Dedifferentiated amniotic fluid mesenchymal stem cell (primary cell): Measurements from ENCODE around the gene RNF39.
"Not testable (repeated sequence)": the region's sequence is repeated elsewhere in the genome, so short reads cannot be mapped to it uniquely, and the experiment has no call there.

Source experiments
- DNase-seq: peaks from one replicate; pipeline ENCODE4 v3.0.0-alpha.2; 2016; ENCODE audit errors: extremely low spot score

RNF39 gene

DNA sequence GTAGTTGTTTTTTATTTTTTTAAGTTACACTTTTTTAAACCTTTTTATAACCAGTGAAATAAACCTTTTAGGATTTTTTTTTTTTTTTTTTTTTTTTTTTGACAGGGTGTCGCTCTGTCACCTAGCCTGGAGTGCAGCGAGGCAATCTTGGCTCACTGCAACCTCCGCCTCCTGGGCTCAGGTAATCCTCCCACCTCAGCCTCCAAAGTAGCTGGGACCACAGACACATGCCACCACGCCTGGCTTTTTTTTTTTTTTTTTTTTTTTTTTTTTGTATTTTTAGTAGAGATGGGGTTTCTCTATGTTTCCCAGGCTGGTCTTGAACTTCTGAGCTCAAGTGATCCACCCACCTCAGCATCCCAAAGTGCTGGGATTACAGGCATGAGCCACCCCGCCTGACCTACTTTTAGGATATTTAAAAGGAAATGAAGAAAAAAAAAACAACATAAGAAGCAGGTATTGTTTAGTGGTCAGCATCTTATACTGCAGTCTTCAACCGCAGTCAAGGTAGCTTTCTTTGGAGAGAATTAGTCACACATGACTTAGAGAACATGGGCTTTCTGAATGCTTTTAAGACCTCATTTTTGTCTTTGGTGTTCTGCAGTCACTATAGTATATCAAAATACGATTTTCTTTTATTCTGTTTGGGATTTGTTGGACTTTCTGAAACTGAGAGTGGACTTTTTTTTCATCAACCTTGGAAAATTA, 12.9 kb downstream of the RNF39 start:
- no peak for DNase-seq

DNA sequence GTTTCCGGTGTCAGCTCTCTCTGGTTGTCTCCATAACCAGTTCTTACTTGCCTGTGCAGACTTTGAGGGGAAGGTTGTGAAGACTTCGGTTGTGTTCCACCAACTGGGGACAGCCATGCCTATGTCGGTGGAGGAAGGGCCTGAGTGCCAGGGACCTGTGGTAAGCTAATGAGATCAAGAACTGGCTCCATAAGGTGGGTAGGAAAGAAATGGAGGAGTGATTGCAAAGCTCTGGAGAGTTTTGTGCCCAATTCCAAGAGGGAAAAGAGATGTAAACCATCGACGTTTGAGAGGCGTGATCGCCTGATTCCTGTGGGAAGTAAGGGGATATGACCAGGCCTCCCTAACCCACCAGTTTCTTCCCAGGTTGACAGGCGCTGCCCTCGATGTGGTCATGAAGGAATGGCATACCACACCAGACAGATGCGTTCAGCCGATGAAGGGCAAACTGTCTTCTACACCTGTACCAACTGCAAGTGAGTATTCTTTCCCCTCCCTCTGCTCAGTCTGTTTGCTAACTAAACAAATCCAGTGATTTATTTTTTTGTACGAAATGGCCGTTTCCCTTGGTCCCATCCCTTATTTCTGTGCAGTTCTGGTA, 13.6 kb downstream of the RNF39 start:
- no peak for DNase-seq

DNA sequence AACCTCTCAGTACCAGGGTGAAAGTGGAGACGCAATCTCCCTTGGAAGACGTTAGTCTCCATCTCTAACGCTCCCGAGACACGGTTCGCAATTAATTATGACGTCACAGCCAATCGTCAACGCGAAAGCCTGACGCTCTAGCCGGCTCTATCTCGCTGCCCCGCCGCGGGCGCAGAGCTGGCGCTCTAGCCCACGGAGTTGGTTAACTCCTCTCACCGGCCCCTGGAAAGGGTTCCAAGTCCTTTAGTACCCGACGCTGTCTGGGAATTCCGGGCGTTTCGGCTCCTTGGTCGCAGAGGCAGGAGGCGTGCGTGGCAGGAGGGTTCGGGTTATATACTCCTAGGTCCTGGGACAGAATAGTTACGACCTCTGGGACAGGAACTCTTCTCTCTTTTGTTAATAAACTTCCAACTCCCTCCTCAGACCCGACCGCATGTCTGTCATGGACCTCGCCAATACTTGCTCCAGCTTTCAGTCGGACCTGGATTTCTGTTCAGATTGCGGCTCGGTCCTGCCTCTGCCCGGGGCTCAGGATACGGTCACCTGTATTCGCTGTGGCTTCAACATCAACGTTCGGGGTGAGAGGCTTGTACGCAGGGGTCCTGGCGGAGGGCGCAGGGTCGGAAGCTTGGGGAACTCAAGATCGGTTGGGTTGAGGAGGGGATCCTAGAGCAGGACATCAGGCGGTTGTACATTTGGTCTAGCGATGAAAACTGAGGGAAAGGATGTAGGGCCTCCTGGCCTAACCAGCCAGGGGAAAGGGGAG, 14.3 kb downstream of the RNF39 start, which contains the start of gene POLR1H:
POLR1H (plus strand) TSS at position 174 of the 766 bp plus-strand sequence; CDS start at position 434, 260 bp downstream.
- DNase-seq = peak; percentile 98

DNA sequence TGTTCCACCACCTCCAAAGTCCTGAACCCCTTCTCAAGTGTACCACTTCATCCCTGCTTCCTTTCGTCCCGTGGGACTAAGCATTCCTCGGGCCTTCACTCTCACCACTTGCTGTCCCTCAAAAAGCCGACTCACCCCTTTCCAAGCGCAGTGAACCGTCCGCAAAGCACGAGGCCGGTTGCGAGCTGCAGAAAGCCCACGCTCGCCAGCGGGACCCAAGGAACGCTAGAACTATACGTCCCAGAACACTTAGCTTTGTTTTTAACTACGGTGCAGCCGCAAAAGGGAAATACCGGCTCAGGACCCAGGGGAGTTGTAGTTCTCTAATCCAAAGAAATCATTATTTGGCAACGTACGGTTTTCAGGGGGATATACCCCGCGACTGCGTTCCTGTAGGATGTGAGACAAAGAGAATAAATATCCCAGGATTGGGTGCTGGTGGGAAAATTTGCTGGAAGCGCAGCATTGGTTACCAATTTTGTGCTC, 14.9 kb downstream of the RNF39 start:
- no peak for DNase-seq

DNA sequence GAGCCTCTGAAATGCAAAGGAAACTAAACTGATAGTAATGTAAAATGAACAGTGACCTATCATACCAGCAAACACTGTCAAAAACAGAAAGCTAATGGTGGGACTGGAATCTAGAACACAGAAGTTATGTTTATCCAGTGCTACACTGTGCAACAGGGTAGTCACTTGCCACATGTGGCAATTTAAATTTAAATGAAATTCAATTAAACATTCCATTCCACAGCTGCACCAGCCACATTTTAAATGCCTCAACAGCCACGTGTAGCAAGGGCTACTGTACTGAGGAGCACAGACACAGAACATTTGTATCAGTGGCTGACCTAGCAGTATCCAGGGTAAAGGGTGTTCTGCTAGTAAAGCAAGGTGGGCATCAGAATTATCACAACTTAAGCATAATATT, 20.1 kb downstream of the RNF39 start:
- DNase-seq = no peak

DNA sequence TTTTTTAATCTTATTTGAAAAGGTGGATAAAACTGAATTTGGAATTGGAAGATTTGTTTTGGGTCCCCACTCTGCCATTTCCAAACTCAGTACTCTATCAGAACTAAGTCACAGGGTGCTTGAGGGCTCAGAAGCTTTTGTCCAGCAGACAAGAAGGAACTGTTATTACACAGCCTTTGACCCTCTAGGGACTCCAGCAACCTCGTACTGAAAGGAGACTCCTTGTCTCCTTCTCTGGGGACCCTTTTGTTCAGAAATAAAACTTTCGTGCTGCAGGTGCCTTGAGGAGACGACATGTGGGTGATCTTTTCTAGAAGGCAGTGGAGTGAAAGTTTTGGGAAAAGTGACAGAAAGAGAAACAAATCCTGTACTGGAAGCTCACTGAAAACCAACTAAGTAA, 21.9 kb downstream of the RNF39 start:
- DNase-seq = no peak

DNA sequence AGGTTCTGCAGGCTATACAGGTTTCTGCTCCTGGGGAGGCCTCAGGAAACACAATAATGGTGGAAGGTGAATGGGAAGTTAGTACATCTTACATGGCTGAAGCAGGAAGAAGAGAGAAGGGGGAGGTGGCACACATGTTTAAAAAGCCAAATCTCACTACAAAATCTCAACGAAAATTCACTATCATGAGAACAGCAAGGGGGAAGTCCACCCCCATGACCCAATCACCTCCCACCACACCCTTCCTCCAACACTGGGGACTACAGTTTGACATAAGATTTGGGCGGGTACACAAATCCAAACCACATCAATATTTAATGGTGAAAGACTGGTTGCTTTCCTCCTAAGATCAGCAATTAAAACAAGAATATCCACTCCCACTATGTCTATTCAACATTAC, 28.3 kb downstream of the RNF39 start:
- no peak for DNase-seq

DNA sequence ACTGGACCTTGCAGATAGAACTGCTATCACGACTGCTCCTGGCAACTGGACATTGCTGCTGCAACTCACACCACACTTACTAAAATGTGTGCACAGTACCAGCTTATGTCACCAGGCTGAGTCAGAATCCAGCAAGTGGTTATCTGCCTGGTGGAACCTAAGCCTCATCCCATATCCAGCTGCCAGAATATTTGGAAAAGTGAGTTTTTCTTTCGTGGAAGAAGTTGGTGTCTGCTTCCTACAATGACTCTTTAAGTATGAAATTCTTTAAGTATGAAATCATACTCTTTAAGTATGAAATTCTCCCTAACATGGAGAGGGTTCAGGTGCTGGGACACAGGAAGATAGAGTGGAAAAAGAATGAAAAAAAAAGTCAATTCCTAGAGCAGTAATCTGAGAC, 30.9 kb downstream of the RNF39 start:
- peak; percentile 60 for DNase-seq

DNA sequence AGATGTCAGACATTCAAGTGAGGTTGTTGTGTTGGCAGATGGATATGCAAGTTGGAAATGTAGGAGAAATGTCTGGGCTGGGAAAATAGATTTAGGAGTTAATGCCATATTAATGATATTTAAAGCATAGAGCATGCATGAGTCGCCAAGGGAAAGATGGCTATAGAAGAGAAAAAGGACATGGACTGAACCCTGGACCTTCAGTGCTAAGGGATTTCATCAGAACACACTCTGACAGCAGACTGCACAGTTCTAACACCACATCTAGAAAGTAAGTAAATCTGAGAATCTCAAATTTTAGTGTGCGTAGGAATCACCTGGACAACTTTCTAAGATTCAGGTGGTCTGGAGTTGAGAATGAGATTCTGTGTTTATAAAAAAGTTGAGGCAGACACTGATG, 31.8 kb downstream of the RNF39 start:
- DNase-seq = no peak

DNA sequence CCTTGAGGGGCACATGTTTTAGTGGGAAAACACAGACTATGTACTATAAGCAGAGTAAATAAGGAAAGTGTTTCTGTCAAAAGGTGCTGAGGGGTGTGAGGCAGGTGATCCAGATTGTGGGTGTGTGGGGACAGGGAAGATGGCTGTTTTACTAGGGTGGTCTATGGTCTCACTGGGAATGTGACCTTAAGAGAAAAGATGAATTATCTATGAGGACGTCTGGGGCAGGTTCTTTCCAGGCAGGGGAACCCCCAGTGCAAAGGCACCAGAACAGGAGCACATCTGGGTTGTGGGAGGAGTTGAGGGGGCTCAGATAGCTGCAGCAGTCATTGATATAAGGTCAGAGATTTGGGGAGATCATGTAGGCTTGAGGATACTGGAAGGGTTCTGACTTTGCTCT, 32.7 kb downstream of the RNF39 start:
- no peak for DNase-seq

DNA sequence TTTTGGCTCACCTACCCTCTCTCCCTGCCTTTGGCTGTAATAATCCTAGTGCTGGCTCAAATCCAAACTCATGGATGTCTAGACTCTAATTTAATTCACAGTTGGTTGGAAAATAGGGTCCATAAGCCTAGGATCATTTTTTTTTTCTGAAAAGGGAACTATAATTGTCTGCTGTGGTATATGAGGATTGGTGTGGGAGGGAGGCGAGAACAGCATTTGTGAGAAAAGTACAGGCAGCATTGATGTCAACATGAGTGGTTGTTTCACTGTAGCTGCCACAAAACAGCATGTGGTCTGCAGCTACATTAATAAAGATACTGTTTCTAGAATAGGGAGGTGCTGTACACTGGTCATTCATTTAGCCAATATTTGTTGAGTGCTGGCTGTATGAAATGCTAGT, 33.1 kb downstream of the RNF39 start:
- no peak for DNase-seq

DNA sequence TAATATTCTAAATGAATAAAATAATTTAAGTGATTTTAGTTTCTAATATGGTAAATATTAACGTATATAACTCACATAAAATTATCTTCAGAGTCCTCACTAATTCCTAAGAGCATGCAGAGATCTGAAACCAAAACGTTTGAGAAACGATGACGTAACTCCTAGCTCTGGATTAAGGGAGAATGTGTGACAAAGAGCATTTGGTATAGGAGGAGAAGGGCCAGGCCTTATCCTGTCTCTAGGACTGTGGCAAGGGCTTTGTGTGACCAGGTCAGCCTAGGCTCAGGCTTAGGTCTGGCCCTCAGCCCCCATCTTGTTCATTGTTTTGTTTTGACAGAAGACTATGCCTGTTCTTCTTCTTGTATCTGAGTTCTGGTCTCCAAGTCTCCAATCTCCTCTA, 33.7 kb downstream of the RNF39 start:
- DNase-seq = no peak

DNA sequence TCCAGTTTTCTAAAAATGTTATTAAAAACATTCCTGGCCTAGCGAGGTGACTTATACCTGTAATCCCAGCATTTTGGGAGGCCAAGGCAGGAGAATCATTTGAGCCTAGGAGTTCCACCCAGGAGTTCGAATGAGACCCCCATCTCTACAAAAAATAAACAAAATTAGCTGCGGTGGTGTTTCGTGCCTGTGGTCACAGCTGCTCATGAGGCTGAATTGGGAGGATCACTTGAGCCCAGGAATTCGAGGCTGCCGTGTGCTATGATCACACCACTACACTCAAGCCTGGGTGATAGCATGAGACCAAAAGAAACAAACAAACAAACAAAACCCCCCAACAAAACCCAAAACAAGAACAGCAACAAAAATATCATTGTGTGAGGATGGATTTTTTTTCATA, 34.3 kb downstream of the RNF39 start:
- no peak for DNase-seq

DNA sequence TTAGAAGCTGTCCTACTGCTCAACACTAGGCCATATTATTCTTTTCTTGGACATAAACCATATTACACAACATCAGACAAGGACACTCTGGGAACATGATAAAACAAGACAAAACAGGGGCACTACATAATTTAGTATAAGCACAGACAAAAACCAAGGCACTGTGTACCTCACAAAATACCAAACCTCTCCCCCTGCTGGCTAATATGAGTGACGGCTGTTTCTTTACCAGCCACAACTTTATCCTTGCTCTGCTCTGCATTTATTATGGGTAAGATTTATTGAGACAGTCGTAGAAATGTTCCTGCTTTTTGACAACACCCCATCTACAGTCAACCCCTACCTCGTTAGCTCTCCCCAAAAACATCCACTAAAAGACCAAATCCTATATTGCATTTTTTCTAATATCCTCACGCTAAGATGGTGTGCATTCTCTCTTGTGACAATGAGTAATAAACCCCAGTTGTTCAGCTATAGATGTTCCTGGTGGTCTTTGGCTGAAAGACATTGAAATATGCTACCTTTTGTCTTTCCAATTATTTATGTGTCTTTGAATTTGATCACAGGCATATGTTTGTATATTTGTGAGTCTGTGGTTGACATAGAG, 38.3 kb downstream of the RNF39 start:
- no peak for DNase-seq

DNA sequence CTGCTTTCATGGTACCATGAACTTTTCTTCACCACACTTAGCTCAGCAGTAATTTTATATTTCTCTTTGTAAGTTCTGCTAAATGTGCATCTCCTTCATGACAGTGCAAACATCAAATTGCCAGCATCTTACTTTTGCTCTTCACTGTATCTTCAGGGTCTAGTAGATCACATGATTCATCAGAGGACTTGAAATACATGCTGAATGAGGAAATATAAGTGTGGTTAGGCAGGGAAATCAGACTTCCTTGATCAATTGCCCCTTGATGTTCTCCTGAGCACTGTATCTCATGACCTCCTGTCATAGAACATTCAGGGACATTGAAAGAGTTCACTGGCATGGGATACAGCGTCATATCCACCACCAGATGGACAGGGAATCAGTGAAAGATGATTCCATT, 39.8 kb downstream of the RNF39 start:
- no peak for DNase-seq

DNA sequence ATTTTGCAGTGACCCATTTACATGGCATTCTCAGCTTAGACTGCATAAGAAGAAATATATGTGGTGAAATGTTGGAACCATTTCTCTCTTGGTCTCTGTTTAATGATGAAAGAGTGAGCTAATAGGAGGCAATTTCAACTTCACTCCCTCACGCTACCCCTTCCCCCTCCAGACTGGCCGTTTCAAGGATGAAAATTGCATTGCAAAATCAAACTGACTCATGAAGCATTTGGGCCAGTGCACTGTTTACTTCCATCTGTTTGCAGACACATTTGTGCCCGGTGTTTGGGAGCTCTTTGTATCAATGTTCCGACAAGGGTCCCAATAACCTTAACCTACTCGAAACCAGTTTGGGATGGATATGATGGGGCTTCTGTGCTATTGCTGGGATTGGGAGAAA, 42.1 kb downstream of the RNF39 start:
- DNase-seq = peak; percentile 69

DNA sequence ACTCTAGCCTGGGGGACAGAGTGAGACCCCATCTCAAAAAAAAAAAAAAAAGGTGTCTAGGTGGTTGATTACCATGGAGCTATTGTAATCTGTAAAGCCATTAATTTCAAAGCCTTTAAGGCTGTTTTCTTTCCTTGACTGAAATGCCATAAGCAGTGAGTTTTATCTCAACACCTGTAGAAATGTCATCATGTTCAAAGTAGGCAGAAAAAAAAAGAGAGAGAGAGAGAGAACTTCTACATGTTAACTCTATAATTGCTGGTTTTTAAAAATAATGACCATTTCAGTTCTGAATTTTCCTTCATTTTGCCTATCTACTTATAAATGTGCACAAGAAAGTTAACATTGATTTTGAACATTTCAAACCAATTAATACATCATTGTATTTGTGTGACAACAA, 44.2 kb downstream of the RNF39 start:
- DNase-seq = no peak

DNA sequence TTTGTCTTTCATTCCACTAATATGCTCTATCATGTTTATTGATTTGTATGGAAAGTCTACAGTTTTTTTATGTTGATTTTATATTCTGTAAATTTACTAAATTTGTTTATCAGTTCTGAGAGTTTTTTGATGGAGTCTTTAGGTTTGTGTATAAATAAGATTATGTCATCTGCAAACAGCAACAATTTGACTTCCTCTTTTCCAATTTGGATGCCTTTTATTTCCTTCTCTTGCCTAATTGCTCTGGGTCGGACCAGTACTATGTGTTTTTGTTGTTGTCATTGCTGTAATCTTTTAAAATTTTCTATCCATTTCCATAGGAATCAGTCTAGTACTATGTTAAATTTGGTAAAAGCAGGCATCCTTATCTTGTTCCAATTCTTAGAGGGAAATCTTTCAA, 46.0 kb downstream of the RNF39 start:
- DNase-seq = no peak

DNA sequence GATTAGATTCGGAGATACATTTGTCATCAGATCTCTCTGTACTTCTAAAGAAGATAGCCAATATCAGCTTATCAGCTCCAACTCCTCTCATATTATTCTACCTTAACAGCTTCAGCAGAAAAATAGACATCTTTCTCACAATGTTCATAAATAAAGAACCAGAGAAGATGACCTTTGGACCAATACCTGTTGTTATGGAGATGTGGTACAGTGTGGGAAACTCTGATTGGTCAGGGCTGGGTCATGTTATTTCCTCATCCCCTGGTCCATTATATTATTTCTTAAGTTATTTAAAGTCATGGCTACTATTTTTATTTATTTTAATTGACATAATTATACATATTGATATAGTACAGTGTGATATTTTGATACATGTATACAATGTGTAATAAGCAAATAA, 50.4 kb downstream of the RNF39 start:
- DNase-seq = no peak

DNA sequence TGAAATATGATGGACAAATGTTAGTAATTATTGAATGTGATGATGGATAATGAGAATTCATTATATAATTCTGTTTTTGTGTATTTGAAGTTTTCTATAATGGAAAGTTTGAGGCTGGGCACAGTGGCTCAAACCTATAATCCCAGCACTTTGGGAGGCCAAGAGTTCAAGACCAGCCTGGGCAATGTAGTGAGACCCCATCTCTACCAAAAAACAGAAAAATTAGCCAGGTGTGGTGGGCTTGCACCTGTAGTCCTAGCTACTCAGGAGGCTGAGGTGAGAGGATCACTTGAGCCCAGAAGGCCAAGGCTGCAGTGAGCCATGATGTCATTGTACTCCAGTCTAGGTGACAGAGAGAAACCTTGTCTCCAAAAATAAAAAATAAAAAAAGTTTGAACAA, 52.9 kb downstream of the RNF39 start:
- DNase-seq = not testable (repeated sequence)

DNA sequence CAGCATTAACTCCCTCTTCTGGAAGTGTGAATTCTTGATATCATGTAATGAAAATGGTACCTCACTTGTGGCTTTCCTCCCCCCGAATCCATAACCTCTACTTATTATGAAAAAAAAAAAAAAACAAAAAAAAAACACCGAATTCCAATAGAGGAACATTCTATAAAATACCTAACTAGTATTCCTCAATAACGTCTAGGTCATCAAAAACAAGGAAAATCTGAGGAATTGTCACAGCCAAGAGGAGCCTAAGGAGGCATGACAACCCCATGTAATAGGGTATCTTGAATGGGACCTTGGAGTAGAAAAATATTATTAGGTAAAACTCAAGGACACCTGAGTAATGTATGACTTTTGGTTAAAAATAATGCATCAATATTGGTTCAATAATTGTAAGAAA, 53.4 kb downstream of the RNF39 start:
- no peak for DNase-seq

DNA sequence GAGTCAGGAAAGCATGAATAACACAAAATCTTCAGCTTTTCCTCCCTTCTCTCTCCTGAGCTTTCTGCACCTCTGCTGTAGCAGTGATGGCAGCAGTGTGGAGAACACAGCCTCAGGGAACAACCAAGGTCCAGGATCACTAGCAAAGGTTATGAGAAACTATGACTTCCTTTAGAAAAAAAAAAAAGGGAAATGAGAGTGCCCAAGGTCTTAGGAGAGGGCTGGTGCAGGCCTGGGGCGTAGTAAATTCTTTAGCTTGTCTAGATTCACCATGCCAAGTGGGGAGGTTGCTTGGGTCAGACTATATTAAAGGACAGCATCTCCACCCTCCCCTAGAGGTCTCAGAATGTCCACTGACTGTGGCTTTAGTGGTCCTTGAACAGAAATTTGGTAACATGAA, 54.9 kb downstream of the RNF39 start:
- DNase-seq = no peak
